IMR-90 (cell line): ENCODE results near the gene HDAC9. TPM values are rescaled to one million over a fixed set of nuclear protein-coding genes. Genes with fewer than 3 reads are reported as not detected.

Experiments used
- ATAC-seq: fragments of 200-7000 bp; cut with Tn5 transposase; 2 replicates; pipeline ENCODE4 v1.9.1; 2020; ENCODE audit warnings: low read depth, mild to moderate bottlenecking, moderate library complexity
- BruUV-seq: library from RNA; stranded (reverse); fragments of 400-500 nt; replicated peaks from 2 replicates; lab custom pipeline; 2021; lab: Mats Ljungman, UMichigan
- CTCF ChIA-PET: fragments of 300-600 bp; formaldehyde crosslinking; extraction: SDS; loops from one replicate; lab custom pipeline; 2021; ENCODE audit warnings: antibody characterized with exemption; lab: Yijun Ruan, JAX
- POLR2A ChIA-PET: fragments of 300-600 bp; sonication (Branson Sonifier 250); formaldehyde crosslinking; loops from one replicate; lab custom pipeline; 2022; ENCODE audit warnings: antibody characterized with exemption; ENCODE audit not compliant: unreplicated experiment; lab: Charles Lee
- DNase-seq: peaks from one replicate; pipeline ENCODE4 v3.0.0; 2013
- H2AFZ ChIP-seq: replicated peaks from 2 replicates; pipeline ENCODE3; 2013; ENCODE audit warnings: low read length, mild to moderate bottlenecking; ENCODE audit not compliant: poor library complexity
- H2AK5ac ChIP-seq: 2 replicates; pipeline ENCODE4 v1.6.1; 2013; ENCODE audit warnings: low read depth, low read length, inconsistent platforms
- H2AK9ac ChIP-seq: replicated peaks from 2 replicates; pipeline ENCODE3; 2013; ENCODE audit warnings: mild to moderate bottlenecking, low read depth, low read length, moderate library complexity; ENCODE audit not compliant: poor library complexity
- H2BK120ac ChIP-seq: 2 replicates; pipeline ENCODE4 v1.6.1; 2013; ENCODE audit warnings: low read depth, low read length, inconsistent platforms
- H2BK15ac ChIP-seq: 3 replicates; pipeline ENCODE4 v1.6.1; 2013; ENCODE audit warnings: low read depth, low read length, inconsistent platforms
- H2BK20ac ChIP-seq: 2 replicates; pipeline ENCODE4 v1.6.1; 2013; ENCODE audit warnings: low read depth, mild to moderate bottlenecking, inconsistent platforms, low read length, moderate library complexity
- H2BK5ac ChIP-seq: 2 replicates; pipeline ENCODE4 v1.6.1; 2013; ENCODE audit warnings: mild to moderate bottlenecking, low read depth, low read length, inconsistent platforms; ENCODE audit not compliant: poor library complexity, severe bottlenecking
- H3K14ac ChIP-seq: replicated peaks from 2 replicates; pipeline ENCODE4 v1.6.1; 2013; ENCODE audit warnings: low read depth, low read length, inconsistent platforms
- H3K18ac ChIP-seq: 2 replicates; pipeline ENCODE4 v1.6.1; 2013; ENCODE audit warnings: low read depth, low read length, control low read depth
- H3K23ac ChIP-seq: 2 replicates; pipeline ENCODE4 v1.6.1; 2013; ENCODE audit warnings: low read depth, low read length, inconsistent platforms
- H3K27ac ChIP-seq: 2 replicates; pipeline ENCODE4 v1.5.1; 2013; ENCODE audit warnings: mild to moderate bottlenecking, control low read depth, low read length; ENCODE audit not compliant: insufficient read depth
- H3K27me3 ChIP-seq: 2 replicates; pipeline ENCODE4 v1.6.1; 2013; ENCODE audit warnings: low read length; ENCODE audit not compliant: control insufficient read depth, insufficient read depth
- H3K36me3 ChIP-seq: 2 replicates; pipeline ENCODE4 v1.6.1; 2013; ENCODE audit warnings: low read length, mixed read lengths; ENCODE audit not compliant: control insufficient read depth, insufficient read depth
- H3K4ac ChIP-seq: 2 replicates; pipeline ENCODE4 v1.6.1; 2013; ENCODE audit warnings: low read depth, low read length, inconsistent platforms
- H3K4me1 ChIP-seq: 2 replicates; pipeline ENCODE4 v1.6.1; 2013; ENCODE audit warnings: low read length, mixed read lengths; ENCODE audit not compliant: control insufficient read depth, insufficient read depth
- H3K4me2 ChIP-seq: 2 replicates; pipeline ENCODE4 v1.6.1; 2013; ENCODE audit warnings: low read depth, mild to moderate bottlenecking, control low read depth, low read length, moderate library complexity
- H3K4me3 ChIP-seq: 2 replicates; pipeline ENCODE4 v1.5.1; 2013; ENCODE audit warnings: low read depth, mild to moderate bottlenecking, control low read depth, low read length, moderate library complexity; ENCODE audit not compliant: insufficient read depth
- H3K56ac ChIP-seq: 2 replicates; pipeline ENCODE4 v1.6.1; 2013; ENCODE audit warnings: low read length, inconsistent platforms; ENCODE audit not compliant: insufficient read depth; ENCODE audit errors: extremely low read depth
- H3K79me1 ChIP-seq, 2 experiments: 2 replicates each; pipeline ENCODE4 v1.6.1; 2013; ENCODE audit warnings: low read length in 2 of 2, inconsistent platforms in 1 of 2, low read depth in 1 of 2
- H3K9ac ChIP-seq: 2 replicates; pipeline ENCODE4 v1.6.1; 2013; ENCODE audit warnings: low read depth, low read length, control low read depth
- H3K9me1 ChIP-seq: 2 replicates; pipeline ENCODE4 v1.6.1; 2013; ENCODE audit warnings: low read length, inconsistent platforms; ENCODE audit not compliant: insufficient read depth
- H3K9me3 ChIP-seq: 2 replicates; pipeline ENCODE4 v1.6.1; 2013; ENCODE audit warnings: low read length; ENCODE audit not compliant: control insufficient read depth, insufficient read depth
- H4K20me1 ChIP-seq: 2 replicates; pipeline ENCODE4 v1.6.1; 2013; ENCODE audit warnings: low read length, inconsistent platforms; ENCODE audit not compliant: insufficient read depth
- H4K5ac ChIP-seq: 2 replicates; pipeline ENCODE4 v1.6.1; 2013; ENCODE audit warnings: mild to moderate bottlenecking, low read depth, low read length, control low read depth
- H4K8ac ChIP-seq, 2 experiments: 2 replicates each; pipeline ENCODE4 v1.6.1; 2013; ENCODE audit warnings: low read depth in 2 of 2, low read length in 2 of 2, control low read depth in 1 of 2, inconsistent platforms in 1 of 2
- H4K91ac ChIP-seq: 2 replicates; pipeline ENCODE4 v1.6.1; 2013; ENCODE audit warnings: low read depth, low read length, inconsistent platforms; ENCODE audit not compliant: insufficient read depth
- CEBPB ChIP-seq: IDR thresholded peaks from 2 replicates; pipeline ENCODE4 v1.6.1; 2012; ENCODE audit warnings: low read depth, low read length, improper control_type of control experiment
- CHD1 ChIP-seq: IDR thresholded peaks from 2 replicates; pipeline ENCODE4 v1.6.1; 2012; ENCODE audit warnings: low read depth, low read length, improper control_type of control experiment
- ELK1 ChIP-seq: fragments of 150-350 bp; IDR thresholded peaks from 2 replicates; pipeline ENCODE4 v1.6.1; 2016; ENCODE audit warnings: low read depth, mild to moderate bottlenecking, low read length, moderate library complexity, borderline replicate concordance
- MAZ ChIP-seq: IDR thresholded peaks from 2 replicates; pipeline ENCODE4 v1.6.1; 2012; ENCODE audit warnings: low read depth, mild to moderate bottlenecking, low read length, improper control_type of control experiment, moderate library complexity, borderline replicate concordance
- POLR2A ChIP-seq: IDR thresholded peaks from 2 replicates; pipeline ENCODE4 v1.6.1; 2012; ENCODE audit warnings: mild to moderate bottlenecking, low read depth, low read length
- RCOR1 ChIP-seq: IDR thresholded peaks from 2 replicates; pipeline ENCODE4 v1.6.1; 2012; ENCODE audit warnings: mild to moderate bottlenecking, low read length, improper control_type of control experiment; ENCODE audit not compliant: insufficient replicate concordance
- SMC3 ChIP-seq: fragments of 150-350 bp; IDR thresholded peaks from 2 replicates; pipeline ENCODE4 v1.6.1; 2016; ENCODE audit warnings: low read depth, mild to moderate bottlenecking, antibody characterized with exemption, low read length, moderate library complexity
- USF2 ChIP-seq: fragments of 150-350 bp; IDR thresholded peaks from 2 replicates; pipeline ENCODE4 v1.6.1; 2017; ENCODE audit warnings: mild to moderate bottlenecking, antibody characterized with exemption, low read length, low read depth
- WGBS, 2 experiments: methylation state at CpG; one replicate each; pipeline versions ENCODE4 v1.1.5 to v1.1.7; 2013; ENCODE audit warnings: missing lambda C conversion rate in 2 of 2; ENCODE audit not compliant: insufficient read length in 1 of 2; ENCODE audit errors: extremely low coverage in 2 of 2; 5-methylcytosine and 5-hydroxymethylcytosine counted together
- dilution Hi-C: fragments of 300-500 bp; cut with HindIII; formaldehyde crosslinking; loops from one replicate; pipeline ENCODE4 v1.14.3; 2018; ENCODE audit warnings: low sequenced_read_pairs; ENCODE audit not compliant: unreplicated experiment
- in situ Hi-C: fragments of 300-500 bp; cut with MboI; formaldehyde crosslinking; loops from 3 replicates; pipeline ENCODE4 v1.14.3; 2019; ENCODE audit warnings: low sequenced_read_pairs, inconsistent platforms, mixed read lengths
- intact Hi-C: fragments of 100-400 bp; cut with micrococcal nuclease; formaldehyde crosslinking; loops from 2 replicates; pipeline ENCODE4 v1.10.0; 2022
- polyA plus RNA-seq, 3 experiments: library from polyadenylated mRNA; depleted of rRNA; stranded (reverse); fragments of >200 nt; gene quantifications; 2 replicates each; pipeline ENCODE4 v1.2.3, GENCODE V29; 2012; ENCODE audit warnings: low replicate concordance in 1 of 3
- total RNA-seq: library from RNA; depleted of rRNA; stranded (reverse); fragments of >200 nt; gene quantifications from 2 replicates; pipeline ENCODE4 v1.2.3, GENCODE V29; 2012

The HDAC9 gene
- total and polyA plus RNA-seq, 2 of the 4 experiments (the other 2 are of a cell fraction): 4.3 to 24.7 TPM

- Histone ChIP-seq H4K91ac (no peak overlapping the region), H2AK5ac (no peak overlapping the region), H2AK9ac (no peak overlapping the region), H3K27ac (no peak overlapping the region), H3K4me2 (no peak overlapping the region), H2BK5ac (no peak overlapping the region), H2BK120ac (no peak overlapping the region), H3K36me3 (no peaks in the 10 kb centered on the region), H3K4me1 (no peaks in the 10 kb centered on the region; the same call in 1 of the 2 replicates), H3K18ac (no peak overlapping the region), H3K4ac (no peak overlapping the region), H3K56ac (no peak overlapping the region), H2AFZ (no peak overlapping the region), H4K20me1 (no peaks in the 10 kb centered on the region), H2BK20ac (no peak overlapping the region), H2BK15ac (no peak overlapping the region), H3K79me1 (no peaks in the 10 kb centered on the region), H4K5ac (no peak overlapping the region), H4K8ac (no peak overlapping the region), H3K9me1 (no peaks in the 10 kb centered on the region), H3K27me3 (no peaks in the 10 kb centered on the region), H3K14ac (no peak overlapping the region), H3K23ac (no peak overlapping the region), H3K9me3 (no peaks in the 10 kb centered on the region), H3K9ac (no peak overlapping the region), H3K4me3 (no peak overlapping the region)
- no peak for ATAC-seq
- ChIA-PET CTCF (interaction anchor here (1.1 to 1.5 kb wide), 2 partner anchors 221 to 222 kb away, joined by 3 to 5 read pairs; no protein-coding TSS in a partner anchor), POLR2A (no interaction called here)
- in situ Hi-C loops: loop anchor here (25.0 kb wide), 1 partner anchor 887 kb away; no protein-coding TSS in a partner anchor
- no peak for DNase-seq
- BruUV-seq: no TSS peak
- dilution Hi-C loops: no loop called here
- intact Hi-C loops: loop anchor here (10.0 kb wide), 1 partner anchor 889 kb away; no protein-coding TSS in a partner anchor
- 84% methylated on average over 3 of the region's 7 CpGs; no CpG with 5 or more reads in 1 of the 2 experiments for WGBS, 2 experiments
- TF ChIP-seq SMC3: no peak
- no peak for TF ChIP-seq USF2
- TF ChIP-seq POLR2A: no peak
- no peak for TF ChIP-seq MAZ
- TF ChIP-seq CEBPB: no peak
- TF ChIP-seq ELK1: no peak
- TF ChIP-seq RCOR1: no peak
- TF ChIP-seq CHD1: no peak
Measured at GRCh38 chr7:18574235-18574540, 78.6 kb downstream of the HDAC9 start.
